ENCODE data around the gene TPM2.

TPM2 gene

GRCh38 chr9:35691757-35692301, 2.1 kb upstream of the TPM2 start:
- DNase-seq = no peak

GRCh38 chr9:35691334-35691650, 1.6 kb upstream of the TPM2 start:
- DNase-seq = no peak

- DNase-seq = peak; percentile 63
These were observed 1.0 kb upstream of the TPM2 start for GRCh38 chr9:35690614-35691333.

GRCh38 chr9:35690294-35690613, 529 bp upstream of the TPM2 start:
- DNase-seq = no peak

GRCh38 chr9:35688558-35689541, 875 bp downstream of the TPM2 start:
- DNase-seq = no peak

- DNase-seq = no peak
These were observed 1.7 kb downstream of the TPM2 start for GRCh38 chr9:35687972-35688557.

GRCh38 chr9:35687306-35687705, 2.4 kb downstream of the TPM2 start:
- no peak for DNase-seq

GRCh38 chr9:35686222-35687203, 3.2 kb downstream of the TPM2 start:
- no peak for DNase-seq

- DNase-seq = no peak
These were observed 4.2 kb downstream of the TPM2 start for GRCh38 chr9:35685506-35685905.

- DNase-seq = no peak
These were observed 4.8 kb downstream of the TPM2 start for GRCh38 chr9:35684921-35685320.

- DNase-seq = no peak
These were observed 6.4 kb downstream of the TPM2 start for GRCh38 chr9:35683323-35683722.

GRCh38 chr9:35682520-35683315, 7.0 kb downstream of the TPM2 start:
- DNase-seq = no peak

GRCh38 chr9:35682051-35682450, 7.7 kb downstream of the TPM2 start:
- DNase-seq = no peak

- no peak for DNase-seq
These were observed 8.3 kb downstream of the TPM2 start for GRCh38 chr9:35681341-35682002.

- DNase-seq = no peak
These were observed 9.2 kb downstream of the TPM2 start for GRCh38 chr9:35680331-35681105.

- no peak for DNase-seq
These were observed 9.9 kb downstream of the TPM2 start for GRCh38 chr9:35679766-35680330.

- DNase-seq = no peak
These were observed 10.6 kb downstream of the TPM2 start for GRCh38 chr9:35679091-35679490.

GRCh38 chr9:35675732-35676392, 13.9 kb downstream of the TPM2 start:
- peak; percentile 41 for DNase-seq

- no peak for DNase-seq
These were observed 14.5 kb downstream of the TPM2 start for GRCh38 chr9:35675204-35675603.

Measured in CD4-positive, alpha-beta T cell treated with Interleukin-6 for 4 hours (primary cell).